ENCODE data around the gene ZPBP.

- TF ChIP-seq EZH2 (IDR thresholded peaks at IDR 0.05; ENCODE audit: borderline replicate concordance, low read depth, low read length, severe bottlenecking) (no peak), CTCF (IDR thresholded peaks at IDR 0.05; ENCODE audit: extremely low read depth in 1 of 2, insufficient read depth in 1 of 2, low read depth in 1 of 2, low read length in 2 of 2) (no peak), JUN (IDR thresholded peaks at IDR 0.05; ENCODE audit: borderline replicate concordance, insufficient read depth, insufficient read length, low read depth) (no peak), POLR2A (IDR thresholded peaks at IDR 0.05; ENCODE audit: low read depth, low read length) (no peak), POLR2AphosphoS5 (IDR thresholded peaks at IDR 0.05; ENCODE audit: insufficient read depth, low read depth, low read length) (no peak), MAX (IDR thresholded peaks at IDR 0.05; ENCODE audit: insufficient read depth, insufficient read length) (no peak), GATA2 (IDR thresholded peaks at IDR 0.05; ENCODE audit: insufficient read depth, insufficient read length, low read depth, low read length) (no peak), MYC (IDR thresholded peaks at IDR 0.05; ENCODE audit: low read depth, low read length) (no peak), FOS (IDR thresholded peaks at IDR 0.05; ENCODE audit: borderline replicate concordance, insufficient read depth, low read length) (no peak)
Measured at GRCh38 chr7:50062951-50063350, 30.1 kb downstream of the ZPBP start.

All from endothelial cell of umbilical vein (primary cell).